ENCODE measurements around the gene KRT78.

Gene KRT78

GRCh38 chr12:52824741-52825410, 23.9 kb downstream of the KRT78 start:
- DNase-seq: no peak

GRCh38 chr12:52823761-52824450, 24.9 kb downstream of the KRT78 start:
- no peak for DNase-seq

- DNase-seq: no peak
These were observed 25.9 kb downstream of the KRT78 start for GRCh38 chr12:52822771-52823510.

- no peak for DNase-seq
These were observed 26.8 kb downstream of the KRT78 start for GRCh38 chr12:52821826-52822660.

GRCh38 chr12:52821071-52821730, 27.6 kb downstream of the KRT78 start:
- no peak for DNase-seq

GRCh38 chr12:52820521-52820920, 28.3 kb downstream of the KRT78 start:
- no peak for DNase-seq

- DNase-seq: no peak
These were observed 28.9 kb downstream of the KRT78 start for GRCh38 chr12:52819731-52820510.

GRCh38 chr12:52818887-52819420, 29.8 kb downstream of the KRT78 start:
- DNase-seq: no peak

GRCh38 chr12:52818388-52818787, 30.4 kb downstream of the KRT78 start:
- DNase-seq: no peak

- no peak for DNase-seq
These were observed 31.0 kb downstream of the KRT78 start for GRCh38 chr12:52817699-52818238.

GRCh38 chr12:52817003-52817698, 31.6 kb downstream of the KRT78 start:
- DNase-seq: no peak

- no peak for DNase-seq
These were observed 32.9 kb downstream of the KRT78 start for GRCh38 chr12:52815676-52816588.

GRCh38 chr12:52815161-52815560, 33.6 kb downstream of the KRT78 start:
- DNase-seq: no peak

- DNase-seq: no peak
These were observed 34.1 kb downstream of the KRT78 start for GRCh38 chr12:52814710-52815155.

GRCh38 chr12:52813885-52814709, 34.7 kb downstream of the KRT78 start, which contains the start of gene KRT4:
TSS of gene KRT4 (minus strand) at chr12:52814116. CDS start at chr12:52814058, 58 bp downstream.
- DNase-seq: no peak

GRCh38 chr12:52813203-52813819, 35.5 kb downstream of the KRT78 start:
- no peak for DNase-seq

GRCh38 chr12:52812749-52813148, 36.0 kb downstream of the KRT78 start:
- no peak for DNase-seq

GRCh38 chr12:52812073-52812400, 36.8 kb downstream of the KRT78 start:
- no peak for DNase-seq
